Measurements from ENCODE around the gene CDHR1.

- TF ChIP-seq CTCF (IDR thresholded peaks at IDR 0.05): no peak
- no peak for TF ChIP-seq POLR2AphosphoS5 (IDR thresholded peaks at IDR 0.05; ENCODE audit: low read depth, low read length)
- TF ChIP-seq REST (IDR thresholded peaks at IDR 0.05; ENCODE audit: insufficient read depth in 1 of 2, low read depth in 2 of 2, low read length in 1 of 2): no peak
These were observed 15.2 kb upstream of the CDHR1 start for GRCh38 chr10:84179059-84179710.

Data from Panc1 (cell line).